ENCODE measurements around the gene KIF19. TPM values are rescaled to one million over a fixed set of nuclear protein-coding genes. Genes with fewer than 3 reads are reported as not detected.

The KIF19 gene
- polyA plus RNA-seq, 3 donors, result not detected

GRCh38 chr17:74402048-74402447 lies 76.0 kb downstream of the KIF19 start:
- TF ChIP-seq CTCF (IDR thresholded peaks at IDR 0.05), result no peak
- Histone ChIP-seq H3K36me3 (replicated peaks in 1 of 2; ENCODE audit: control insufficient read depth in 1 of 2, insufficient read depth in 2 of 2, low read length in 2 of 2) (no peaks in the 10 kb centered on the region), H3K4me2 (replicated peaks; ENCODE audit: extremely low read depth, low read length, poor library complexity, severe bottlenecking) (no peak overlapping the region), H3K79me2 (ENCODE audit: insufficient read depth, low read length) (no peaks in the 10 kb centered on the region), H2AFZ (ENCODE audit: insufficient read depth, low read depth, low read length, poor library complexity, severe bottlenecking) (no peak overlapping the region), H4K20me1 (ENCODE audit: insufficient read depth, low read length) (no peaks in the 10 kb centered on the region), H3K9me3 (replicated peaks in 1 of 2; ENCODE audit: control insufficient read depth in 1 of 2, insufficient read depth in 1 of 2, low read length in 2 of 2) (no peaks in the 10 kb centered on the region), H3K4me1 (ENCODE audit: control insufficient read depth in 1 of 2, insufficient read depth in 2 of 2, low read length in 2 of 2) (no peaks in the 10 kb centered on the region), H3K9ac (ENCODE audit: insufficient read depth, low read length, poor library complexity, severe bottlenecking) (no peak overlapping the region), H3K27ac (ENCODE audit: low read depth in 1 of 2, low read length in 2 of 2) (no peak overlapping the region), H3K27me3 (ENCODE audit: control insufficient read depth in 2 of 2, insufficient read depth in 2 of 2, low read length in 2 of 2) (no peaks in the 10 kb centered on the region), H3K4me3 (replicated peaks in 1 of 3; ENCODE audit: low read depth in 2 of 3, low read length in 3 of 3) (no peak overlapping the region)
- no peak for DNase-seq
- no peak overlapping the region for H3K4me3 Mint-ChIP-seq
- no peak overlapping the region for H3K27ac Mint-ChIP-seq
- peaks cover 0 to 9% (median 4%) of the 10 kb centered on the region in 7 donors for H3K9me3 Mint-ChIP-seq
- H3K4me1 Mint-ChIP-seq, result no peaks in the 10 kb centered on the region
- H3K27me3 Mint-ChIP-seq (ENCODE audit: low read depth in 3 of 3), result peaks cover 10 to 17% (median 11%) of the 10 kb centered on the region in 3 donors
- intact Hi-C loops (cut with micrococcal nuclease), result no loop called here
- no peaks in the 10 kb centered on the region for H3K36me3 Mint-ChIP-seq
- WGBS (ENCODE audit: insufficient coverage), result 97% methylated on average over 3 of the region's 7 CpGs

GRCh38 chr17:74403512-74404137 lies 77.6 kb downstream of the KIF19 start:
- Histone ChIP-seq H3K36me3 (replicated peaks in 1 of 2; ENCODE audit: control insufficient read depth in 1 of 2, insufficient read depth in 2 of 2, low read length in 2 of 2) (no peaks in the 10 kb centered on the region), H3K9ac (ENCODE audit: insufficient read depth, low read length, poor library complexity, severe bottlenecking) (no peak overlapping the region), H3K79me2 (ENCODE audit: insufficient read depth, low read length) (no peaks in the 10 kb centered on the region), H3K4me3 (replicated peaks in 1 of 3; ENCODE audit: low read depth in 2 of 3, low read length in 3 of 3) (no peak overlapping the region), H4K20me1 (ENCODE audit: insufficient read depth, low read length) (no peaks in the 10 kb centered on the region), H3K4me2 (replicated peaks; ENCODE audit: extremely low read depth, low read length, poor library complexity, severe bottlenecking) (no peak overlapping the region), H3K27ac (ENCODE audit: low read depth in 1 of 2, low read length in 2 of 2) (no peak overlapping the region), H2AFZ (ENCODE audit: insufficient read depth, low read depth, low read length, poor library complexity, severe bottlenecking) (no peak overlapping the region), H3K27me3 (ENCODE audit: control insufficient read depth in 2 of 2, insufficient read depth in 2 of 2, low read length in 2 of 2) (no peaks in the 10 kb centered on the region), H3K4me1 (ENCODE audit: control insufficient read depth in 1 of 2, insufficient read depth in 2 of 2, low read length in 2 of 2) (no peaks in the 10 kb centered on the region), H3K9me3 (replicated peaks in 1 of 2; ENCODE audit: control insufficient read depth in 1 of 2, insufficient read depth in 1 of 2, low read length in 2 of 2) (no peaks in the 10 kb centered on the region)
- WGBS (ENCODE audit: insufficient coverage), result 68% methylated on average over 11 of the region's 12 CpGs
- intact Hi-C loops (cut with micrococcal nuclease), result no loop called here
- TF ChIP-seq CTCF (IDR thresholded peaks at IDR 0.05), result no peak
- DNase-seq, result no peak
- Mint-ChIP-seq H3K9me3 (peaks cover 0 to 9% (median 4%) of the 10 kb centered on the region in 7 donors), H3K36me3 (no peaks in the 10 kb centered on the region), H3K4me3 (peak overlapping the region in 1 of 2 donors; percentile 26), H3K4me1 (no peaks in the 10 kb centered on the region), H3K27me3 (ENCODE audit: low read depth in 3 of 3) (peaks cover 10 to 20% (median 11%) of the 10 kb centered on the region in 3 donors), H3K27ac (no peak overlapping the region)

All from CD14-positive monocyte (primary cell).